H7 (cell line): ENCODE data around the gene MED22. TPM values are rescaled to one million over a fixed set of nuclear protein-coding genes. Genes with fewer than 3 reads are reported as not detected.
"Not testable (repeated sequence)": the region's sequence is repeated elsewhere in the genome, so short reads cannot be mapped to it uniquely, and the experiment has no call there.

Source experiments
- DNase-seq: peaks from one replicate; pipeline ENCODE4 v3.0.0; 2012
- H3K27me3 ChIP-seq: 2 replicates; pipeline ENCODE4 v1.6.0; 2011; ENCODE audit warnings: mild to moderate bottlenecking, low read length; ENCODE audit not compliant: control insufficient read depth, insufficient read depth
- H3K36me3 ChIP-seq: replicated peaks from 2 replicates; pipeline ENCODE4 v1.5.1; 2011; ENCODE audit warnings: low read length; ENCODE audit not compliant: control insufficient read depth, insufficient read depth
- H3K4me3 ChIP-seq: 2 replicates; pipeline ENCODE4 v1.5.1; 2011; ENCODE audit warnings: low read depth, mild to moderate bottlenecking, control low read depth, low read length, moderate library complexity; ENCODE audit not compliant: insufficient read depth
- total RNA-seq: library from RNA; depleted of rRNA; stranded (reverse); fragments of >200 nt; shearing (Covaris generic); gene quantifications from 2 replicates; pipeline ENCODE4 v1.2.3, GENCODE V29; 2014; rRNA removed

The MED22 gene
- 61.0 and 64.6 TPM in 2 replicates for total RNA-seq

- peak; percentile 95 for DNase-seq
- H3K27me3 ChIP-seq: no peaks in the 10 kb centered on the region
- H3K36me3 ChIP-seq: peaks cover 64% of the 10 kb centered on the region
- peak within 1 kb of the TSS; percentile 100 for H3K4me3 ChIP-seq
Measured at GRCh38 chr9:133347985-133348717, at the start of gene MED22, which contains the start of gene RPL7A. Gene MED22, minus strand, starts transcription at chr9:133348131. Its CDS starts 1,469 bp downstream, at chr9:133346662. Gene RPL7A, plus strand, starts transcription at chr9:133348218. Its CDS starts 26 bp downstream, at chr9:133348244.

GRCh38 chr9:133397370-133397769 is 49.4 kb upstream of the MED22 start:
- Histone ChIP-seq H3K4me3 (no peak overlapping the region), H3K36me3 (no peaks in the 10 kb centered on the region)

GRCh38 chr9:133396952-133397351 is 49.0 kb upstream of the MED22 start:
- Histone ChIP-seq H3K27me3 (no peaks in the 10 kb centered on the region), H3K36me3 (no peaks in the 10 kb centered on the region), H3K4me3 (no peak overlapping the region)
- DNase-seq: peak; percentile 91

More at GRCh38 chr9:133397370-133397769, 49.4 kb upstream of the MED22 start:
- no peaks in the 10 kb centered on the region for H3K27me3 ChIP-seq
- peak; percentile 31 for DNase-seq

- H3K27me3 ChIP-seq: no peaks in the 10 kb centered on the region
- no peaks in the 10 kb centered on the region for H3K36me3 ChIP-seq
- H3K4me3 ChIP-seq: no peak overlapping the region
- DNase-seq: peak; percentile 56
Measured at GRCh38 chr9:133394687-133395271, 46.8 kb upstream of the MED22 start.

GRCh38 chr9:133393399-133393798 is 45.5 kb upstream of the MED22 start:
- no peak for DNase-seq
- Histone ChIP-seq H3K36me3 (no peaks in the 10 kb centered on the region), H3K27me3 (no peaks in the 10 kb centered on the region), H3K4me3 (no peak overlapping the region)

- DNase-seq, H3K4me3 ChIP-seq, H3K27me3 ChIP-seq, H3K36me3 ChIP-seq: not testable (repeated sequence)
Measured at GRCh38 chr9:133392308-133392707, 44.4 kb upstream of the MED22 start.

- not testable (repeated sequence) for DNase-seq, H3K36me3 ChIP-seq, H3K4me3 ChIP-seq, H3K27me3 ChIP-seq
Measured at GRCh38 chr9:133391449-133391848, 43.5 kb upstream of the MED22 start.

- DNase-seq: peak; percentile 41
- H3K4me3 ChIP-seq: no peak overlapping the region
Measured at GRCh38 chr9:133390713-133391112, 42.8 kb upstream of the MED22 start.

GRCh38 chr9:133389562-133389961 is 41.6 kb upstream of the MED22 start:
- no peaks in the 10 kb centered on the region for H3K27me3 ChIP-seq
- DNase-seq: peak; percentile 42
- no peaks in the 10 kb centered on the region for H3K36me3 ChIP-seq
- no peak overlapping the region for H3K4me3 ChIP-seq

More at GRCh38 chr9:133390713-133391112, 42.8 kb upstream of the MED22 start:
- Histone ChIP-seq H3K36me3 (no peaks in the 10 kb centered on the region), H3K27me3 (no peaks in the 10 kb centered on the region)

- Histone ChIP-seq H3K36me3 (no peaks in the 10 kb centered on the region), H3K4me3 (no peak overlapping the region), H3K27me3 (no peaks in the 10 kb centered on the region)
- DNase-seq: peak; percentile 40
Measured at GRCh38 chr9:133389025-133389557, 41.2 kb upstream of the MED22 start.

- H3K27me3 ChIP-seq: no peaks in the 10 kb centered on the region
- H3K4me3 ChIP-seq: no peak overlapping the region
- no peak for DNase-seq
Measured at GRCh38 chr9:133387680-133388079, 39.7 kb upstream of the MED22 start.

GRCh38 chr9:133386338-133386737 is 38.4 kb upstream of the MED22 start:
- H3K27me3 ChIP-seq: no peaks in the 10 kb centered on the region
- no peaks in the 10 kb centered on the region for H3K36me3 ChIP-seq
- H3K4me3 ChIP-seq: no peak overlapping the region
- peak; percentile 44 for DNase-seq

More at GRCh38 chr9:133387680-133388079, 39.7 kb upstream of the MED22 start:
- no peaks in the 10 kb centered on the region for H3K36me3 ChIP-seq

- Histone ChIP-seq H3K4me3 (no peak overlapping the region), H3K27me3 (no peaks in the 10 kb centered on the region), H3K36me3 (no peaks in the 10 kb centered on the region)
Measured at GRCh38 chr9:133385452-133385851, 37.5 kb upstream of the MED22 start.

GRCh38 chr9:133384736-133385321 is 36.9 kb upstream of the MED22 start:
- no peak overlapping the region for H3K4me3 ChIP-seq
- no peak for DNase-seq
- no peaks in the 10 kb centered on the region for H3K27me3 ChIP-seq
- H3K36me3 ChIP-seq: no peaks in the 10 kb centered on the region

More at GRCh38 chr9:133385452-133385851, 37.5 kb upstream of the MED22 start:
- no peak for DNase-seq
